HG03039 (cell line): Measurements from ENCODE around the gene KLK4.
"Not testable (repeated sequence)": the region's sequence is repeated elsewhere in the genome, so short reads cannot be mapped to it uniquely, and the experiment has no call there.

Source experiments
- ATAC-seq: cut with Tn5 transposase; IDR thresholded peaks from one replicate; pipeline ENCODE4 v1.9.1; 2021; ENCODE audit warnings: mild to moderate bottlenecking, moderate library complexity; ENCODE audit not compliant: unreplicated experiment

Gene KLK4

DNA sequence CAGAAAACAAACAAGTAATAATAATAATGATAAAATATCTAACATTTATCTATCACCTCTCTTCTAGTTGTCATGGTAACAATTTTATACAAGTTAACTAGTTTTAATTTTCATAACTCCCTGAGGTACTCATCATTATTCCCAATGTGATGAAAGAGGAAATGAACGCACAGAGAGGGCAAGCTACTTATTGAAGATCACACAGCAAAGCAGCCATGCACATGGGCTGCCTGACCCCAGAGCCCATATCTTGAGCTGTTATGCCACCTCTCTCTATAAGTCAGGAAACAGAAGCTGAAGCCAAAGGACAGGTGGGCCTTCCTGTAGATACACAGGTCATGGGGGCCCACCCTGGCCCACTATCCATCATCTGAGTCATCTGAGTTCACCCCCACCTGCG is 4.9 kb upstream of the KLK4 start:
- no peak for ATAC-seq

DNA sequence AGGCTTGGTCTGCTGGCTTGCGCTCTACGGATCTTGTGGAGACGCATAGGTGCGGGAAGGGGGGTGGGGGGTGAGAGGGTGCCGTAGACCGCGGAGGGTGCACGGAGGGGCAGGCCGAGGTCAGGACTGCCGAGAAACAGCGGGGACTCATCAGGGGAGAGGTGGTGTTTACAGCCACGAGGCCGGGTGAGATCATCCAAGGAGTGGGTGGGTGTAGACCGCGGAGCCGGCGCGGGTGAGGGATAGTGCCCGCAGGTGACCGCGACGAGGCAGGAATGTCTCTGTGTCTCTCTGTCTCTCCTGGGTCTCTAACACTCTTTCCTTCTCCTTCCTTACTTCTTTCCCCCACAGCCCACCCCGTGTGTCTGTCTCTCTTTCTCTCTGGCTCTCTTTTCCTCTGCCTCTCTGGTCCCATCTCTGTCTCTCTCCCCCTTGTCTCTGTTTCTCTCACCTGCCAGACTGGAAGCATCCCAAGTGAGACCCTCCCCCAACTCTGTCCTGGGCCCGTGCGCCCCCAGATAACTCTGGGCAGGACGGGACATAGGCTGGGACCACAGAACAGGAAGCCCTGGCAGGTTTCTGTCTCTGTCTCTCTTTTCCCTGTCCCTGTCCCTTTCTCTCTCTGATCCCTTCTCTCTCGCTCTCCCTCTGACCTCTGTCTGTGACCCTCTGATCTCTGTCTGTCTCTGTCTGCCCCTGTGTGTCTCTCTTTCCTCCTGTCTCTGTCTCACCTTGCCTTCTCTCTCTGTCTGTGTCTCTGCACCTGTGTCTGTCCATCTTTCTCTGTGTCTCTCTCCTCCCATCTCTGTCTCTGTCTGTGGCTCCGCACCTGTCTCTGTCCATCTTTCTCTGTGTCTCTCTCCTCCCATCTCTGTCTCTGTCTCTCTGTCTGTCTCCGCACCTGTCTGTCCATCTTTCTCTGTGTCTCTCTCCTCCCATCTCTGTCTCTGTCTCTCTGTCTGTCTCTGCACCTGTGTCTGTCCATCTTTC is 1.8 kb upstream of the KLK4 start:
- ATAC-seq: no peak

DNA sequence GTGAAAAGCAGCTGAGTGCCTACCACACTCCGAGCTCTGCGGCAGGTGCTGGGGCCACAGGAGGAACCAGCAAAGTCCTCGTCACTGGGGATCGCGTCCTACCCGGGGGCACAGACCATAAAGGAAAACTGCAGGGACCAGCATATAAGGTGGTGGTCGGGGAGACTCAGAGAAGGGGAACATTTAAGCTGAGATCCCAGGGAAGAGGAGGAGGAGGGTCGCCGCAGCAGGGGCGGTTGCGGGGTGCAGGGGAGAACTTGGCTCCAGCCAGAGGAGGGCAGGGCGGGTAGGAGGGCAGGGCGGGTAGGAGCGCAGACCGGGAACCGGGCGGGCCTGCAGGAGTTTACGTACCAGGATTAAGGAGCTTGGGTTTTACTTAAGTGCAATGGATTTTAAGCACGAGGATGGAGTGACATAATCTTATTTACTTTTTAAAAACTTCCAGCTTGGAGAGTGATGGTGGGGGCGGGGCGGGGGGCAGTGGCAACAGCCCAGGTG is 956 bp upstream of the KLK4 start:
- no peak for ATAC-seq

DNA sequence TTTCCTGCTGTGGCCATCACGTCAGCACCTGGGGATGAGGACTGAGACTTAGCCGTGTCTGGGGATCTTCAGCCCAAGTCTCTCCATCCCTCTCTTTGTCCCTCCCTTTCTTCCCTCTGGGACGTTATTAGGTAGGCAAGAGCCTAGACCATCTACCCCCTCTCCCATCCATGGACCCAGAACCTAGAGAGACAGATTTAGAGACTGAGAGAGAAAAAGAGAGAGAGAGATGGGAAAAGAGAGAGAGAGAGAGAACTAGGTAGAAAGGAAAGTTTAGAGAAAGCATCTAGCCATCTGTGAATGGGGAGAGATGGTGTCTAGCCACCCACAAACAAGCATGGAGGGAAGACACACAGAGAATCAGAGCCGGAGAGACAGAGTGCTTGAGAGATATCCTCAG is 473 bp downstream of the KLK4 start:
- ATAC-seq: no peak

DNA sequence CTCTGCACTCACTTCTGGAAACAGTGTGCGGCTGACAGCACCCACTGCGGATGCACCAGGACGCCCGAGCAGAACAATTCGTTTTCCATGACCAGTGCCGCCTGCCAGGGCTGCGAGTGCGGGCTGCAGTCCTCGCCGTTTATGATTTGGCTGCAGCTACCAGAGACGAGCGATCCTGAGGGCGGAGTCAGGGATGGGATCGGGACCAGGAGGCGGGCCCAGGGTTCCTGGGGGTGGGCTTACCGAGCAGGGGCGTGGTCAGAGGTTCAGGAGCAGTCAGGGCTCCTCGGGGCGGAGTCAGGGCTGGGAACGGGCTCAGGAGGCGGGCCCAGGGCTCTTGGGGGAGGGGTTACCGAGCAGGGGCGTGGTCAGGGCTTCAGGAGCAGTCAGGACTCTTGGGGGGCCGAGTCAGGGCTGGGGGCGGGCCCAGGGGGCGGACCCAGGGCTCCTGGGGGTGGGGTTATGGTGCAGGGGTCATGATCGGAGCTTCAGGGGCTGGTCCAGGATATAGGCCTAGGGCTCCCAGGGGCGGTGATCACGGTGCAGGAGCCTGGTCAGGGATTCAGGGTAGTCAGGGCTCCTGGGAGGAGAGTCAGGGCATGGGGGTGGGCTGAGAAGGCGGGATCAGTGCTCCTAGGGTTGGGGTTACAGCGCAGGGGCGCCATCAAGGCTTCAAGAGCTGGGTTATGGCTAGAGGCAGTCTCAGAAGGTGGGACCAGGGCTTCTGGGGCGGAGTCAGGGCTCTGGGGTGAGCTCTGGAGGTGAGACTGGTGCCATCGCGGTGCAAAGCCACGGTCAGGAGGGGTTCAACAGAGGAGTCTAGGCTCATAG is 1.7 kb downstream of the KLK4 start:
- ATAC-seq: no peak

DNA sequence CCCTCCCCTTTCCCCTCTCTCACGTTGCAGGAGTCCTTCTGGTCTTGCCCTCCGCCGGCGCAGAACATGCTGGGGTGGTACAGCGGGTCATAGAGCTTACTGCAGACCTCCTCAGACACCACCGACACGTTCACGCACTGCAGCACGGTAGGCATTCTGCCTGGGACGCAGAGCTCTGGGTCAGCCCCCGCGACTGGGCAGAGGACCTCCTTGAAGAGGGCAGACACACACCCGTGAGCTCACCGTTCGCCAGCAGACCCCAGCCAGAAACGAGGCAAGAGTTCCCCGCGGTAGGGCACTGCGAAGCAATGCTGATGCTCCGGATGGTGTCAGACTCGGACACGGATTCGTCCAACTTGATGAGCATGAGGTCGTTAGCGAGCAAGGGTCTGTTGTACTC is 2.9 kb downstream of the KLK4 start:
- ATAC-seq: no peak

DNA sequence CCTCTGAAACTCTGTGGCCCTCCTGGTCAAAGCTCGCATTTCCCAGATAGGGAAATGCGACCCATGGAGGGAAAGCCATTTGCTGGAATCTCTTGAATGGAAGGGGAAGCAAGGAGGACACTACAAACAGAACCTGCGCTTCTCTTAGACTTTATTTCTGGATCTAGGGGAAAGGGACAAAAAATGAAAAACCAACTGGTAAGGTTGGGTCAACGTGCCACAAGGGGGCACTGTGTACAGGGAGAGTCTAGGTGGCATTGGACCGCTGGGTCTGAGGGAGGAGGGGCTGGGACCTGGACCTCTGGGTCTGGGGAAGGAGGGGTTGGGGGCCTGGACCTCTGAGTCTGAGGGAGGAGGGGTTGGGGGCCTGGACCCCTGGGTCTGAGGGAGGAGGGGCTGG is 5.0 kb downstream of the KLK4 start:
- ATAC-seq: no peak

DNA sequence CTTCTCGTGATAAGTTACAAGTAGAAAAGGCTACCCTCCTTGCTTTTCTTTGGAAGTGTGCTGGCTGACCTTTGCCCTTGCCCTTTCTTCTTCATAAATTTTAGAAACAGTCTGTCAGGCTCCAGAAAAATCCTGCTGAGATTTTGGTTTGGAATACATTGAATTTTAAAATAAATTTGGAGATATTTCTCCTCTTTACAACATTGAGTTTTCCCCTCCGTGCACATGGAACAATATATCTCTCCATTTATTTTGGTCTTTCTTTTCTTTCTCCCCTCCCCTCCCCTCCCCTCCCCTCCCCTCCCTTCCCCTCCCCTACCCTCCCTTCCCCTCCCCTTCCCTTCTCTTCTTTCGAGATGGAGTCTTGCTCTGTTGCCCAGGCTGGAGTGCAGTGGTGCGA is 8.6 kb downstream of the KLK4 start:
- no peak for ATAC-seq

DNA sequence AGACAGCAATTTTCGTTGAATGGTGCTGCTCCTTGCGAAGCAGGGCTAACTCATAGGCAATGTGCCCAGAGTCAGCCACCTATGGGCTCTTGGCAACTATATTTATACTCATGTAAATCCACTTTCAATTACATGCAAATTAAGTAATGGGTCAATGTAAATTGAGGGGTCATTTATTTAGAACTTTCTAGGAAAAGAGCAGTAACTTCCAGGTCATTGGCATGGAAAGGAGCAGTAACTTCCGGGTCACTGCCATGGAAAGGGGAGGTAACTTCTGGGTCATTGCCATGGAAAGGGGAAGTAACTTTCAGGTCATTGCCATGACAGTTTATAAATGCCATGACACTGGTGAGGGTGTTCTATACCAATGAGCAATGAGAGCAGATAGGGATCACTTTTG is 11.6 kb downstream of the KLK4 start:
- no peak for ATAC-seq

DNA sequence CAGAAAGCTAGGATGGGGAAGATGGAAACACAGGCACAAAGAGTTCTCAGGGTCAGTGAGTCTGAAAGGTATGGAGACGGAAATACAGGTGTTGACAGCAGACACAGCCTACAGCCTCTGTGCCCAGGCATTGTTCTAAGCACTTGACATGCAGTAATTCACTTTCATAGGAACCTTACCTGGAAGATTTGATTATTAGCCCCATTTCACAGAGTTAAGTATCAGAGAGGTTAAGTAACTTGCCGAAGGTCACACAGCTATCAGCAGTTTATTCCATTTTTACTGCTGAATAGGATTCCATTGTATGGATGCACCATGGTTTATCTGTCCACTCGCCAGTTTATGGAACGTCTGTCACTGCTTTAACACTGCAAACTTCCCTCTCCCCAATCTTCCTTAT is 13.2 kb downstream of the KLK4 start:
- no peak for ATAC-seq

DNA sequence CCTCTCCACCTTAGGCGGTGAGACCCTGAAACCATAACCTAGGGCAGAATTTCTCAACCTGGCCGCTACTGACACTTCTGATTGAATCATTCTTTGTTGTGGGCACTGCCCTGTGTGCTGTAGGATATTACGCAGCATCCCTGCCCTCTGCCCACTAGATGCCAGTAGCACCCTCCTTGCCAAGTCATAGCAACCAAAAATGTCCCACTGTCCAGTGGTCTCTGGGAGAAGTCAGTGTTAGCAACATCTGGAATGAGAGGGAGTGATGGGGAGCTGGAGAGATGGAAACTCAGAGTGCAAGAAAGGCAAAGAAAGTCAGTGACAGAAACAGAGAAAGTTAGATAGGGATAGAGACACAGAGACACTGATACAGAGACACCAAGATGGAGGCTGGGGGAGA is 13.6 kb downstream of the KLK4 start:
- ATAC-seq: no peak

DNA sequence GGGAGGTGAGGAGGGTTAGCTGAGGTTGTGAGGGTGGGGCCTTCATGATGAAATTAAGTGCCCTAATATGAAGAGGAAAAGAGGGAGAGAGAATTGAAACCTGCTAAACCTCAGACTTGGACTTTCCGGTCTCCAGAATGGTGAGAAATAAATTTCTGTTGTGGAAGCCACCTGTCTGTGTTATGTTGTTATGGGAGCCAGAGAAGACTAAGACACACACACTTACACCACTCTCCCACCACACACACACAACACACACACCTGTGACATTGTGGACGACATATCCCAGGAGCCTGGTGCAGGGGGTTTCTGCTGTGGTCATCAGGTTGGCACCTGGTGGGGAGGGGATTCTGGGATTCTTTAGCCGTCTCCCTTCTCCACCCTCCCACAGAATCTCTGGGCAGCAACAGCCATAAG is 14.0 kb downstream of the KLK4 start:
- ATAC-seq: no peak

DNA sequence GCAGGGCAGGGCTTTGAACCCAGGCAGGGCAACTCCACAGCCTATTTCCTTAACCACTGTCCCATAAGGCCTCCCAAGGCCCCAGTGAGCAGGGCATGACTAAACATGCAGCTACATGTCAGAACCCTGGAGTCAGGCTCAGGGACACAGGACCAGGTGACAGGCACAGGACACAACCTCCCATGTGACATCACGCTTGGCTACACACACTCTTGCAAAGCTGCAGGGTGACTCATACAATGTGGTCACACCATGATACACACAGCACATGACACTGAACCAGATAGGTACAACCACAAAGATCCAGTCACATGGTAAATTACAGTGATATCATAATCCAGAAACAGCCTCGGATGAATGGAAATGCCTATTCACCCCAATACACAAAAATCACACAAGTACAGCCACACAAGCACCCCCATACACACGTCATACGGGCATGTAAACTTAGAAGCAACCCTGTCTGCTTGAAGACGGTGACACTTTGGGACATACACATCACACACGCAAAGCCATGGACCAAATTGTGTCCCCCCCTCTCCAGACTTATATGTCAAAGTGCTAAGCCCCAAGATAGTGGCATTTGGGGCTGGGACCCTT is 14.5 kb downstream of the KLK4 start:
- ATAC-seq: peak; percentile 69

DNA sequence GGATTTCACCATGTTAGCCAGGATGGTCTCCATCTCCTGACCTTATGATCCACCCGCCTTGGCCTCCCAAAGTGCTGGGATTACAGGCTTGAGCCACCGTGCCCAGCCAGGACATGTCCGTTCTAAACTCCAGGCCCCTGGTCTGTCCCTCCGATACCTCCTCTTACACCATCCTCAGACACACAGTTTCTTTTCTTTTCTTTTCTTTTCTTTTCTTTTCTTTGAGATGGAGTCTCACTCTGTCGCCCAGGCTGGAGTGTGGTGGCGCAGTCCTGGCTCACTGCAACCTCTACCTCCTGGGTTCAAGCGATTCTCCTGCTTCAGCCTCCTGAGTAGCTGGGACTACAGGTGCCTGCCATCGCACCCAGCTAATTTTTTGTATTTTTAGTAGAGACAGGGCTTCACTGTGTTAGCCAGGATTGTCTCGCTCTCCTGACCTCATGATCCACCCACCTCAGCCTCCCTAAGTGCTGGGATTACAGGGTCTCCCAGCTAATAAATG is 15.1 kb downstream of the KLK4 start:
- ATAC-seq: not testable (repeated sequence)

DNA sequence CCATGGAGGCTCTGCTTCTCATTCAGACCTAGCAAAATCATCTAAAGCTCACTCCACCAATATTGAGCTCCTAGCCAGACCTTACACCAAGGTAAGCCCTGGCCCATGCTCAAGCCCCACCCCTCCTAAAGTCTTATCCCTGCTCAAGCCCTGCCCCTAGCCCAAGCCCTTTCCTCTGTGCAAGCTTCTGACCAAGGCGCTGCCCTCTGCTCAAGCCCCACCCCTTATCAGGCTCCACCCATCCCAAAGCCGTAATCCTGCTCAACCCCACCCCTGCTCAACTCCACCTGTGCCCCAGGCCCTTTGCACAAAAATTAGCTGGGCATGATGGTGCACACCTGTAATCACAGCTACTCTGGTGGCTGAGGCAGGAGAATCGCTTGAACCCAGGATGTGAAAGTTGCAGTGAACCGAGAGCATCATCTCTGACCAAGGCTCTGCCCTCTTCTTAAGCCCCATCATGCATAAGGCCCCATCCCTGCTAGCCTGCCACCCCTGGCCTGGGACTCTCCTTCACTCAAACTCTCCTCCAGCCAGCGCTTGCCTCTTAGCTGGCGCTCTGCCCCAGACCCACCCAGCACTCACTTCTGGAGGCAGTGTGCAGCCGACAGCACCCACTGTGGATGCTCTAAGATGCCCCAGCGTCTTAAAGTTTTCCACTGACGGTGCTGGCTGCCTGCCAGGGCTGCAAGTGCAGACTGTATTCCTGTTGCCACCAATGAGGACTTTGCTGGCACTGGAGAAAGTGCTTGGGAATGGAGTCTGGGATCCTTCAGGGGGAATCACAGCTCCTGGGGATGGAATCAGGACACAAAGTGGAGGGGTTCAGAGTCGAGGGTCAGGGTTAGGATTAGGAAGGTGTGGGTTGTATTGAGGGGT is 16.5 kb downstream of the KLK4 start:
- ATAC-seq: no peak

DNA sequence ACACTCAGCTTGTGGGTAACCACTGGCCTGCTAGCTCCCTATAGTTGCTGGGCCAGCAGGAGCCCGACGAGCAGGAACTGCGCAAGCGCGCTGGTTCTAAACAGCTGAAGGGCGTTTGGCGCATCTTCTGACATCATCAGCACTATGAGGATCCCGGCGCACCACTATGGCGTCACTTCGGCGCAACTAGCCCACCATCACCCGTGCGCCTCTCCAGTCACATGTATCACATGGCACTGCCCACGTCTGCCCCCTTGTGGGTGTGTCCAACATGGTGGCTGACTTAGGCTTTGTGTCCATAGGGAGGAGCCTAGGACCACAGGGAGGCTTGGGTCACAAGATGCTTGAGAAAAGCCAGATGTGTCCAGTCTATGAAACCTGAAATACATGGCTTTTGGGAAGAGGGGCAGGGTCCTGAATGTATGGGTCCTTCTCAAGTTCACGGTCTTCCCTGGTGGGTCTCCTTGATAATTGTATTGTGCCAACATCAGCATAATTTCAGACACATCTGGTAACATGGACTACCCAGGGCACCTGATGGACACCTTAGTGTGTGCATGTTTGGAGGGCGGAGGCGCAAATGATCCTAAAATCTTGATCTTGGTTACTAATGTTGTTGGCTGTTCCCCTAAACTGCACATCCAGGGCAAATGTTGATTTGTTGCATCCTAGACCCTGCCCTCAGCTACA is 18.0 kb downstream of the KLK4 start:
- no peak for ATAC-seq

DNA sequence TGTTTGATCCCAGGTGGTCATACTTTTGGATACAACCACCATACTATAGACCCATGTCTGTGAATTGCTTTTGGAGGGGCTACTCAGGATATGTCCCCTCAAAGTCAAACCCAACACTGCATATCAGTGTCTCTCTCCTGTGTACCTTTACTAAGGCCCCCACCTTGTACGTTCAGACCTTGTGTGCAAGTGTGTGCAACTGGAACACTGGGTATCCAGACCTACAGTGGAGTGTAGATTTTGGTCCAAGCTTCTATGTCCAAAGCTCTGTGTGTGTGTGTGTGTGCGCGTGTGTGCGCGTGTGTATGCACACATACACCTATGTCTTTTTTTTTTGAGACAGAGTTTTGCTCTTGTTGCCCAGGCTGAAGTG is 20.0 kb downstream of the KLK4 start:
- ATAC-seq: no peak

DNA sequence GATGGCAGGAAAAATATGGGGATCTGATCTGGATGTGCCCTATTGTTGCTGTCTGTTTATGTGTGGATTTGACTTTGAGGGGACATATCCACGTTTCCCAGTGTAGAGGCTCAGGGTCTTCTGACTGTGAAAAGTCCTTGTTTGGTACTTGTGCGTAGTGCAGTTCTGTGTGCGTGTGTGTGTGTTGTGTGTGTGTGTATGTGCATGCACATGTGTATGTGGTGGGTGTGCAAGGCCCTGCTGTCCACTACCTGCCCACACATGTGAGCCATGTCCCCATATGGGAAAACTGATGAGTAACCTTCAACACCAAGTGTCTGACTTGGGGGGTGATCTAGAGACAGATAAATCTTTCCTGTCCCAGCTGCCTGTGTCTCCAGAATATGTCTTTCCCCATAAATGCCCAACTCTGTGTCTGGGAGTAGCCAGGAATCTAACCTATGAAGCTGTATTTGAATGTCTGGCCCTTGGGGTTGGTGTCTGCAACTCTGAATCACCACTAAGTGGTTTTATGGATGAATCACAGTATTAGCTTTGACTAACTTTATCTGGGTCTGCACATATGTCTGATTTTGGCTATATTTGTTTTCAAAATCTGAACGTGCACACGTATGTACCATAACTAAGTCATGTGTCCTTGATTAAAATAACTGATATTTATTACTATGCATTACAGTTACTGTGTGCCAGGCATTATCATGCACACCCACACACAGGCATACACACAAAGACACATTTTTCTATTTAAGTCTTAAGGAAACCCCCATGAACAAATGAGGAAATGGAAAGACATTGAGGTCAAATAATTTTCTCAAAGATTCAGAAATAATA is 20.6 kb downstream of the KLK4 start:
- no peak for ATAC-seq

DNA sequence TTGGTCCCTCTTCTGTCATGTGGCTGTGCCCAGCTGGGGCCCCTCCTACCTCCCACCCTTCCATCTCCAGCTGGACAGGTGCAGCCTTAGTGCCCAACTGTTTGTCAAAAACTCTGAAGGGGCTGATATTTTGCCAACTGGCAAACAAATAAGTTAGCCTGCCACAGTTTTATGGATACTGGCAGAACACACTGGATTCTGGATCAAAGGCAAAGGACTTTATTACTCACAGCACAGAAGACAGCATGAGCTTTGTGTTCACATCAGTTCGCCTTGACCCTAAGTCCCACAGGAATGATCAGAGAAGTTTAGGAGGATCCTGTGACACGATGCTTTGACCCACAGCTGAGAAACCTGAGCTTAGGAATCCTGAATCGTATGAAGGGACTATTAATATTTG is 21.6 kb downstream of the KLK4 start:
- no peak for ATAC-seq
